ENCODE results near the gene DTD1.
A peak's percentile ranks its signal among the peaks of the same experiment; 100 is the strongest.

The DTD1 gene, protein sequence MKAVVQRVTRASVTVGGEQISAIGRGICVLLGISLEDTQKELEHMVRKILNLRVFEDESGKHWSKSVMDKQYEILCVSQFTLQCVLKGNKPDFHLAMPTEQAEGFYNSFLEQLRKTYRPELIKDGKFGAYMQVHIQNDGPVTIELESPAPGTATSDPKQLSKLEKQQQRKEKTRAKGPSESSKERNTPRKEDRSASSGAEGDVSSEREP

DNA sequence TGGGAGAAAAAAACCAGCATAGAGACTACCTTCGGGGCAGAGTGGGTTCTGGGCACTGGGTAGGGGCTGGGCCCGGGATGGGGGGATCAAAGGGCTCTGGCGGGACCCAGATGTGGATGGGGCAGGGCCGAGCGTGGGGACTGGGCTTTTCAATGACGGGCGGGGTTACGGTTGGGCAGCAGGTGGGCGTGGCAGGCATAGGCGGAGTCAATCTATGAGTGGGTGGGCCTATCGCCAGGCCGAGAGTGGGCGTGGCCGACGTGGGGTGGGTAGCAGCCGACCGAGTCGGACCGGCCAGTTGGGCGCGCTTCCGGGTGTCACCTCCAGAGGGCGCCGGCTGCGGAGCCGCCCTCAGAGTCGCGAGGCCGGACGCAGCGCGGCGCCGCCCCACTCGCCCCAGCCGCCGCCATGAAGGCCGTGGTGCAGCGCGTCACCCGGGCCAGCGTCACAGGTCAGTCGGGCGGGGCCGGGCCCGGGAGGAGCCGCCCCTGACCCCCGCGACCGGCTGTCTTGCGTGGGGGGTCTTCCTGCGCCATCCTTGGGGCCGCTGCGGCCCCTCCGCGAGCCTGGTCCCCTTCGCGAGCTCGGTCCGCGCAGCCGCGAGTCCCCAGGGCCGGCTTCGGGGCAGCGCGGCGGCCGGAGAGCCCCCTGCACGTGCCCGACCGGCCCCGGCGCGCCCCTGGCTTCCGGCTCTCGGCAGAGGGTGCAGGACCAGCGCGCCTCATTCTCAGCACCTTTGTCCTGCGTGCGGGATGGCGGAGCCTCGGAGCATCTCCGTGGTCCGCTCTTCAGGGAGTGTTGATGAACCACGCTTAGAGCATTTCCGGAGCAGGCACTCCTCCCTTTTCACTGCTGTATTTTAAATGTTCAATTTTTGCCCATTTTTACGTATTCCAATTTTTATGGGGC is at the start of gene DTD1:
Gene DTD1 (plus strand): TSS at position 390 of the 909 bp plus-strand sequence. CDS start 19 bp downstream, at position 409.
- ATAC-seq (replicated peaks) (peak; percentile 91 to 92), DNase-seq (peak; percentile 91)
- H3K27me3 Mint-ChIP-seq = peaks cover 8 to 11% of the 10 kb centered on the region in 2 donors
- H3K36me3 Mint-ChIP-seq = no peaks in the 10 kb centered on the region
- H3K4me1 Mint-ChIP-seq = peaks cover 11 to 32% of the 10 kb centered on the region in 2 donors
- H3K9me3 Mint-ChIP-seq = no peaks in the 10 kb centered on the region
- peak within 1 kb of the TSS; percentile 92 for H3K27ac Mint-ChIP-seq
- H3K4me3 Mint-ChIP-seq = peak within 1 kb of the TSS; percentile 91 to 94

DNA sequence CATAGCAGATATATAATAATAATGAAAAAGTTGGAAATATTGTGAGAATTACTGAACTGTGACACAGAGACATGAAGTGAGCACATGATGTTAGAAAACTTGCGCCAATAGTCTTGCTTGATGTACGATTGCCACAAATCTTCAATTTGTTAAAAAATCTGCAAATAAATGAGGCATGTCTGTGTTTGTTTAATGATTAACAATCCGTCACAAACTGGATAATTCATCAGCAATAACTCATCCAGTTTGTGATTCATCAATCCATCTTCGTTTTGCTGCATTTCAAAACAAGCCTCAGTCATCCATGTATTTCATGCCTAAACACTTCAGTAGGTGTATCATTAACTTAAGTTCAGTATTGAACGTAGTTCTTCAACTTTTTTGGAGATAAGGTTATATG is 46.1 kb upstream of the DTD1 start:
- ATAC-seq (replicated peaks) (no peak), DNase-seq (no peak)
- Mint-ChIP-seq H3K4me1 (peaks cover 0 to 7% of the 10 kb centered on the region in 2 donors), H3K4me3 (no peak overlapping the region), H3K27ac (peak overlapping the region; percentile 25), H3K36me3 (peaks cover 43 to 62% of the 10 kb centered on the region in 2 donors), H3K9me3 (peaks cover 0 to under 1% of the 10 kb centered on the region in 2 donors), H3K27me3 (no peaks in the 10 kb centered on the region)

DNA sequence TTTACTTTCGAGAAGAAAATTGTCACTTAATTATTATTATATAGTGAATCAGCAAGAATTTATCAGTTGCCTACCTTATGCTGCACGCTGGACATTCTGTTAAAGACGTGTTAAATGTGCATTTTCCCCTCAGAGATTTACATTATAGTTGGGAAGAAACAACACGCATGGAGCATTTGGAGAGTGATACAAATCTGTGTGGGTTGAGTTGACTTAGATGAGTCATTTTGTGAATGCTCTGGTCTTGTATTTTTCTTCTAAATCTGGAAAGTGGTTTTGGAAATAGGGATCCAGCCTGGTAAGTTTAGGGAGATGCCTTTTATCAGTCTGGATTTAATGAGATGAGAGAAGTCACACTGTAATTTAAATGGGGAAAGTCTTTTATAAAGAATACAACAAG is 44.6 kb upstream of the DTD1 start:
- Mint-ChIP-seq H3K4me3 (no peak overlapping the region), H3K36me3 (peaks cover 45 to 67% of the 10 kb centered on the region in 2 donors), H3K27me3 (no peaks in the 10 kb centered on the region), H3K27ac (peak overlapping the region; percentile 25), H3K4me1 (peaks cover 0 to 7% of the 10 kb centered on the region in 2 donors), H3K9me3 (no peaks in the 10 kb centered on the region)
- no peak for DNase-seq
- ATAC-seq (replicated peaks) = no peak

DNA sequence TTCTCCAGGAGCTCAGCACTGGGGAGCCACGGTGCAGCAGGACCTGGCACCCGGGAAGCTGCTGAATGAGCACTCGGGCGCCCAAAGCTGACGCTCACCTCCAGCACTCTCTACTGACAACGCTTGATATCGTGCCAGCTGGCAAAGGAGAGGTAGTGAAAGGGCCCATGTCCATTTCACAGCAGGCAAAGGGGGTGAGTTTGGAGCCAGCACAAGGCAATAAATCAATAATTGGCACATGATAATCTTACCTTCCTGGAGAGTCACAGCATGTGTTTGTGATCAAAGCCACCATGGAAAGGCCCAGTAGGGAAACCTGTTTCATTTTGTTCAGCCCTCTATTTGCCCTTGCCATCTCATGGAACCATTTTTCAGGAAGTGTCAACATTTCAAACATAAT is 43.9 kb upstream of the DTD1 start:
- no peak overlapping the region for H3K4me3 Mint-ChIP-seq
- ATAC-seq (replicated peaks) (no peak), DNase-seq (no peak)
- peaks cover 0 to 7% of the 10 kb centered on the region in 2 donors for H3K4me1 Mint-ChIP-seq
- no peaks in the 10 kb centered on the region for H3K27me3 Mint-ChIP-seq
- peaks cover 45 to 68% of the 10 kb centered on the region in 2 donors for H3K36me3 Mint-ChIP-seq
- no peak overlapping the region for H3K27ac Mint-ChIP-seq
- H3K9me3 Mint-ChIP-seq = no peaks in the 10 kb centered on the region

DNA sequence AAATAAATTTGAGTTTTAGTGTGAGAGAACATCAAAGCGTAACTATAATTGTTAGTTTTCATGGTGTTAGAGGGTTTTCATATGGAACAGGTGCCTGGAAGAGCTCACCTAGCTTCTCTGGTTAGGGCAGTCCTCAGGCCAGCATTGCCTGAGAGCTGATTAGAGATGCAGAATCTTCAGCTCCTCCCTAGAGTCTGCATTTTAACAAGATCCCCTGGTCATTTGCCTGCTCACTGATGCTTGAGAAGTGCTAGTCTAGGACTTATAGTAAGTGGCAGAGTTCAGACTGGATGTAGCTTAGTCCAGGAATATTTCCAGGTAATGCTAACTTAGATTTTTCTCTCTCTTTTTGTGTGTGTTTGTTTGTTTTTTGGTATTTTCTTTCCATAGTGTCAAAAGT is 42.3 kb upstream of the DTD1 start:
- H3K27ac Mint-ChIP-seq = no peak overlapping the region
- no peak for ATAC-seq (replicated peaks)

DNA sequence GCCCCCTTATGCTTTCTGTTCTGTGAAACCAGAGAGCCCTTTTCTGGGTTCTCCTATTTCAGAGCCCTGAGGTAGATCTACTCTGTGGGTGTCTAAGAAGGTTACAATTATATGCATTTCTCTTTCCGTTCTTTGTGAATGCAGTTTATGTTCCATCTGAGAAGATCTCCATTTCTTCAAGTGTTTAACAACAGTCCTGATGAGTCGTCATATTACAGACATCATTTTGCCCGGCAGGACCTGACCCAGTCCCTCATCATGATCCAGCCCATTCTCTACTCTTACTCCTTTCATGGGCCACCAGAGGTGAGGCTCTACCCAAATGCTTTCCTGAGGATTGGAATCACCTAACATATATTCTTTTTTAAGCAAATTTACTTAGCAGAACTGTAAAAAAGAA is 39.4 kb upstream of the DTD1 start:
- ATAC-seq (replicated peaks) (no peak), DNase-seq (no peak)

More for the DNA sequence above, 42.3 kb upstream of the DTD1 start:
- no peaks in the 10 kb centered on the region for H3K9me3 Mint-ChIP-seq
- peaks cover 0 to 7% of the 10 kb centered on the region in 2 donors for H3K4me1 Mint-ChIP-seq
- DNase-seq = no peak
- H3K36me3 Mint-ChIP-seq = peaks cover 39 to 63% of the 10 kb centered on the region in 2 donors
- no peak overlapping the region for H3K4me3 Mint-ChIP-seq
- no peaks in the 10 kb centered on the region for H3K27me3 Mint-ChIP-seq

DNA sequence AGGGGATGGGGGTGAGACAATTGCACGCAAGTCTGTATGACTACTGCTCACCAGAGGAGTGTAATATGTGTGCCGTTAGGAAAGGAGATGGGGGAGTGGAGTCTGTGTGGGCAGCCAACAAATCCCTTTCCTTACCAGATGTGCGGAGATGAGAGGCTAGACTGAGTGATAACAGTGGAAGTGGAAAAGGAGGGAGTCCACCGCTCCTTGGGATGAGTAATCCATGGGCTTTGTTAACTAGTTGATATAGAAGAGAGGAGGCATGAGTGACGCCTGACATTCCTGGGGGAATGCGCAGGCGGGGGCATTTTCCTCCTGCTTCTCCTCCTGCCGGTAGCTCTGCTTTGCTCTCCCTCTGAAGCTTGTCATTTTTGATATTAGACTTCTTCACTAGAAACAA is 34.1 kb upstream of the DTD1 start:
- no peaks in the 10 kb centered on the region for H3K9me3 Mint-ChIP-seq
- H3K27ac Mint-ChIP-seq = no peak overlapping the region
- DNase-seq = no peak
- H3K4me3 Mint-ChIP-seq = no peak overlapping the region
- H3K4me1 Mint-ChIP-seq = no peaks in the 10 kb centered on the region
- peaks cover 39 to 55% of the 10 kb centered on the region in 2 donors for H3K36me3 Mint-ChIP-seq
- H3K27me3 Mint-ChIP-seq = no peaks in the 10 kb centered on the region
- ATAC-seq (replicated peaks) = no peak

More for the DNA sequence above, 39.4 kb upstream of the DTD1 start:
- no peak overlapping the region for H3K4me3 Mint-ChIP-seq
- peaks cover 0 to 4% of the 10 kb centered on the region in 2 donors for H3K4me1 Mint-ChIP-seq
- no peaks in the 10 kb centered on the region for H3K9me3 Mint-ChIP-seq
- peaks cover 30 to 56% of the 10 kb centered on the region in 2 donors for H3K36me3 Mint-ChIP-seq
- H3K27me3 Mint-ChIP-seq = no peaks in the 10 kb centered on the region
- no peak overlapping the region for H3K27ac Mint-ChIP-seq

DNA sequence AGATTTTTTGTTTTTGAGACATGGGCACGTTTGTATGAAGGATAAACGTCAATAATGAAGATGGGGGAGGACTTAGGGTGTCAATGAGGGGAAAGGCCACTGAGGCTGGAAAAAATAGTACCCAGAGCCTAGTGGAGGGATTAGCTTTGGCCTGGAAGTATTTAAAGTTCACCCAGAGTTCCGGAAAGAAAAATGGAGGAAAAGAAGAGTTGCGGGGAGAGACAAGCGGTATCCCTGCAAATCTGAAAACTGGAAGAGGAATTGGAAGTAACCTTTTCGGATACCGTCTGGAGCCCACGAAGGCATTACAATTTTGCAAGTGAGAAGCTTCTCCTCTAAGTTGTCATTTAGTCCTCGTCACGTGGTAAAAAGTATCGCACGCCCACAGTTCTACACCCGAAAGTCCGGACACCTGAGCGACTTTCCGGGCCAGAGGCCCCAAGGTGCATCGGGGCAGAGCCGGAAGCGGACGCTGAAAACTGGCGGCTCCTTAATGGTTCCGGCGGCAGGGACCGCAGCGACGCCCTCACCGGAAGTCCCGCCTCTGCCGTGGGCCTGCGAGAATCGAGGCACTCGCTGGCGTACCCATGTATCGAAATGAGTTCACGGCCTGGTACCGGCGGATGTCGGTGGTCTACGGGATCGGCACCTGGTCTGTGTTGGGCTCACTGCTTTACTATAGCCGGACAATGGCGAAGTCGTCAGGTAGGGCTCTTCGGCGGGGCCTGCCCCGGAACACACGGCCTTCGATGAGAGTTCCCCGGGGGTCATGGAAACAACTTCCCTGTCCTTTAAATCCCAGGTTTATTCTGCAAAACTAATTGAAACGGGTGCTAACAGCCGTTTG is 20.7 kb upstream of the DTD1 start, which contains the start of gene SMIM26:
Gene SMIM26 (plus strand): TSS at position 541 of the 847 bp plus-strand sequence. CDS start 47 bp downstream, at position 588.
- Mint-ChIP-seq H3K4me3 (peak within 1 kb of the TSS; percentile 85 to 98), H3K36me3 (peaks cover 31 to 38% of the 10 kb centered on the region in 2 donors), H3K27ac (peak within 1 kb of the TSS; percentile 99), H3K9me3 (peaks cover 7 to 10% of the 10 kb centered on the region in 2 donors), H3K27me3 (no peaks in the 10 kb centered on the region), H3K4me1 (peaks cover 12 to 22% of the 10 kb centered on the region in 2 donors)
- ATAC-seq (replicated peaks) (peak; percentile 99 to 100), DNase-seq (peak; percentile 94)

DNA sequence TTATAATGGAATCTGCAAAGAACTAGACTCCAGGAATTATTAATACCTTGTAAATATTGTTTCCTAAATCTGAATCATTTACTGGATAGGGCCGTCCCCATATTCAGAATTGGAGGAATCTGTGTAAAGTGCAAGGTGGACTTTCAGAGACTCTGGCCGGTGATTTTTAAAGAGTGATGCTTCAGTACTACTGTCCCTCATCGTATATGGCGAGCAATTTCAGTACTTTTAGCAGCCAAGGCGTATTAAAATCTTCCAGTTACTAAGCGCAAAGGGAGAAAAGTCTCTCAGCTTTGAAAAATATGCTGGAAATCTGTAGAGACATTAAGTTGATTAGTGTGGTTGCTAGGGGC is 20.1 kb upstream of the DTD1 start:
- Mint-ChIP-seq H3K27me3 (no peaks in the 10 kb centered on the region), H3K4me3 (peak overlapping the region; percentile 85 to 98), H3K4me1 (peaks cover 12 to 22% of the 10 kb centered on the region in 2 donors), H3K27ac (peak overlapping the region; percentile 99), H3K36me3 (peaks cover 30 to 37% of the 10 kb centered on the region in 2 donors), H3K9me3 (peaks cover 7 to 10% of the 10 kb centered on the region in 2 donors)
- no peak for DNase-seq
- ATAC-seq (replicated peaks) = peak; percentile 19 to 33

DNA sequence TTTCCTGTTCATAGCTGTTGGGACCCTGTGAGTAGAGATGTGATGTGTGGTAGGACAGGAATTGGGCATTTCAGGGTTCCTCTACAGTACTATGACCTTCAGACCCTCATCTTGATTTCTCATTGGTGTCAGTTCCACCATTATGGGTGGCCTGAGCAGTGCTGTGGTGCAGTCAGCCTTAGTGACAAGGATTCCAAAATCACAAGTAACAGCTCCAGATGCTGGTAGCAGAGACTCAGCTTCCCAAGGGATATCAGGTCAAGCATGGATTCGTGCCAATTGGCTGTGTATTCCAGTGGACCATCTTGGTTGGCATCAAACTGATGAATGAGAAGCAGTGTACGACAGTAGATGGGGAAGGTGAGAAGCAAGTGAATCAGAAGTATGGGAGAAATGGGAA is 16.8 kb upstream of the DTD1 start:
- Mint-ChIP-seq H3K27me3 (no peaks in the 10 kb centered on the region), H3K27ac (no peak overlapping the region), H3K4me1 (peaks cover 12 to 22% of the 10 kb centered on the region in 2 donors), H3K36me3 (peaks cover 26 to 34% of the 10 kb centered on the region in 2 donors), H3K9me3 (peaks cover 7 to 10% of the 10 kb centered on the region in 2 donors), H3K4me3 (no peak overlapping the region)
- DNase-seq (no peak), ATAC-seq (replicated peaks) (no peak)

DNA sequence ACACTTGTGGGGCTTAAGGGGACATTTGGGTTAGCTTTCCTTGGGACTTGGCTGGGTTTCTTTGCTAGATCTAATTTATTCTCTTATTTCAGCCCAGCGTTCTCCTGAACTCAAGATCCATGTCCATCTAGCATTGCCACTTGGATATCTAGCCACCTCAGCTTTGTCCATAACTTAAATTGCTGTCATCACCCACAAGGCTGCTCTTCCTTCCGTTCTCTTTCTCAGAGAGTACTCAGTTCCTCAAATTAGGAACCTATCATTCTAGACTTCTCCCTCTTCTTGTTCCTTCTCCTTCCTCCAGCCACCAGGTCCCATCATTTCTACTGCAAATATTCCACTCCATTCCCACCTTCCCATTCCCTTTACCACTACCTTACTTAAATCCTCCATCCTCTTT is 16.3 kb upstream of the DTD1 start:
- no peak overlapping the region for H3K27ac Mint-ChIP-seq
- no peak for DNase-seq

DNA sequence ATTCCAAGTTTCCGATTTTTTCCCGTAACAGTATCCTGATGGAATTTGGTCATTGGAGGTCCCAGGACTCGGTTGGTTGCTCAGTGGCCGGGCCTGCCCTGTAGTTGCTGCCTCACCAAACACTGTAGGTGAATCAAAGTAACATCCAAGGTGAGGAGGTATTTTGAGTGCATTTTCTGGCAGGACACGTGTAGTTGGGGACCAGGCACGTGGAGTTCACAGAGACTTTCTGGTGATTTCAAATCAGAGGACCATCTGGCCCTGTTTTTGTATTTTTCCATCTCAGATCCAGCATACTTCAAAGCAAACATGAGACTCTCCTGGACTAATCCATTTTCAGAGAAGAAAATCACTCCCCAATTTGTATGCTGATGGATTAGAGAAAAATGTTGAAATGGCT is 9.9 kb upstream of the DTD1 start:
- no peak overlapping the region for H3K27ac Mint-ChIP-seq
- no peak overlapping the region for H3K4me3 Mint-ChIP-seq
- H3K36me3 Mint-ChIP-seq = peaks cover 0 to 5% of the 10 kb centered on the region in 2 donors
- peaks cover 14 to 17% of the 10 kb centered on the region in 2 donors for H3K27me3 Mint-ChIP-seq
- no peak for ATAC-seq (replicated peaks)
- H3K4me1 Mint-ChIP-seq = no peaks in the 10 kb centered on the region
- DNase-seq = no peak
- no peaks in the 10 kb centered on the region for H3K9me3 Mint-ChIP-seq

More for the DNA sequence above, 16.3 kb upstream of the DTD1 start:
- H3K4me1 Mint-ChIP-seq = peaks cover 10 to 19% of the 10 kb centered on the region in 2 donors
- peaks cover 26 to 34% of the 10 kb centered on the region in 2 donors for H3K36me3 Mint-ChIP-seq
- no peaks in the 10 kb centered on the region for H3K27me3 Mint-ChIP-seq
- no peak overlapping the region for H3K4me3 Mint-ChIP-seq
- peaks cover 7 to 10% of the 10 kb centered on the region in 2 donors for H3K9me3 Mint-ChIP-seq
- no peak for ATAC-seq (replicated peaks)

DNA sequence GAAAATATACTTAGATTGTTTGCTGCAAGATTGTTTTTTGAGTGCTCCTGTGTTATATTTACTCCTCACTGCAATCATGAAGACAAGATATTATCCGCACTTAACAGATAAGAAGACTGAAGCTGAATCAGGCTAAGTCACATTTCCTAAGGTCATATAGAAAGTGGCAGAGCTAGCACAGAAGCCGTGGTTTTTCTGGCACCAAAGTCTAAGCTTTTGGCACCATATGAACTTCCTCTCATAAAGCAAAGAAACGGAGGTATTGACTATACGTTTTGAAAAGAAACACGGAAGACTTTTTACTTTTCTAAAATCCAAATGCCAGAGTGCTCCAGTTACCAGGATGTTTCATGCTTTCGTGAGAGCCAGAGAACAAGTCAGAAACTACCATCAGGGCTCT is 9.3 kb upstream of the DTD1 start:
- H3K9me3 Mint-ChIP-seq = no peaks in the 10 kb centered on the region
- H3K36me3 Mint-ChIP-seq = no peaks in the 10 kb centered on the region
- no peak overlapping the region for H3K27ac Mint-ChIP-seq
- peaks cover 14 to 19% of the 10 kb centered on the region in 2 donors for H3K27me3 Mint-ChIP-seq
- no peak for DNase-seq
- no peaks in the 10 kb centered on the region for H3K4me1 Mint-ChIP-seq
- no peak overlapping the region for H3K4me3 Mint-ChIP-seq
- ATAC-seq (replicated peaks) = no peak

DNA sequence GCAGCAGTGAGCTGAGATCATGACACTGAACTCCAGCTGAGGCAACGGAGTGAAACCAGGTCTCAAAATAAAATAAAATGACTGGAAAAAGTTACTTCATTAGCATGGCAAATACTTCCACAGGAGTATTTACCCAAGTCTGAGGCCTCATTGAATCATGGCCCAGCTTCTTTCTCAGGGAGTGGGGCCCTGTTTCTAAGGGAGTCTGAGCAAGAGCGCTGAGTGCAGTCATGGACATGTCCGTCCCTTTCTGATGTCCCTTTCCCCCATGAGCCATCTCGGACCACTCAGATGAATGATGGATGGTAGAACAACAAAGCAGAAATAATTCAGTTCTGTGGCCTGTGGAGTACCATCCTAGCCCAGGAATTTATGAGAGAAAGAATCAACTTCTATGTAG is 7.8 kb upstream of the DTD1 start:
- ATAC-seq (replicated peaks) (no peak), DNase-seq (no peak)
- Mint-ChIP-seq H3K27ac (no peak overlapping the region), H3K4me3 (no peak overlapping the region), H3K36me3 (no peaks in the 10 kb centered on the region), H3K27me3 (peaks cover 22 to 28% of the 10 kb centered on the region in 2 donors), H3K4me1 (no peaks in the 10 kb centered on the region), H3K9me3 (no peaks in the 10 kb centered on the region)
